Muscle layer of duodenum (tissue), 2 donors: ENCODE data around the gene MBTPS2.
"Not testable (repeated sequence)": the region's sequence is repeated elsewhere in the genome, so short reads cannot be mapped to it uniquely, and the experiment has no call there.

Experiments used
- H3K27ac ChIP-seq: one replicate; pipeline ENCODE4 v1.7.0; 2013; ENCODE audit warnings: mild to moderate bottlenecking, low read length
- H3K27me3 ChIP-seq: one replicate; pipeline ENCODE4 v1.7.0; 2013; ENCODE audit warnings: low read depth, mild to moderate bottlenecking, control low read depth, low read length
- H3K36me3 ChIP-seq, 2 donors: one replicate each; pipeline ENCODE4 v1.7.0; 2013; ENCODE audit warnings: low read length in 2 of 2, control low read depth in 1 of 2, mild to moderate bottlenecking in 1 of 2; ENCODE audit not compliant: insufficient read depth in 2 of 2, control insufficient read depth in 1 of 2
- H3K4me1 ChIP-seq, 2 donors: one replicate each; pipeline ENCODE4 v1.7.0; 2013; ENCODE audit warnings: low read length in 2 of 2, mild to moderate bottlenecking in 2 of 2, control low read depth in 1 of 2, moderate library complexity in 1 of 2; ENCODE audit not compliant: insufficient read depth in 2 of 2, control insufficient read depth in 1 of 2
- H3K4me3 ChIP-seq, 2 donors: one replicate each; pipeline ENCODE4 v1.7.0; 2013; ENCODE audit warnings: low read length in 2 of 2, low read depth in 1 of 2, mild to moderate bottlenecking in 1 of 2
- H3K9me3 ChIP-seq, 2 donors: one replicate each; pipeline ENCODE4 v1.7.0; 2013; ENCODE audit warnings: low read length in 2 of 2, control low read depth in 1 of 2, mild to moderate bottlenecking in 1 of 2; ENCODE audit not compliant: control insufficient read depth in 1 of 2
- donor health status: healthy.

MBTPS2 gene

GRCh38 chrX:21820170-21820569 lies 19.2 kb upstream of the MBTPS2 start:
- H3K4me3 ChIP-seq, H3K4me1 ChIP-seq, H3K36me3 ChIP-seq, H3K9me3 ChIP-seq, H3K27me3 ChIP-seq, H3K27ac ChIP-seq: not testable (repeated sequence)

- H3K4me1 ChIP-seq: no peaks in the 10 kb centered on the region
- no peaks in the 10 kb centered on the region for H3K9me3 ChIP-seq
- no peak overlapping the region for H3K27ac ChIP-seq
- no peaks in the 10 kb centered on the region for H3K36me3 ChIP-seq
- no peaks in the 10 kb centered on the region for H3K27me3 ChIP-seq
- H3K4me3 ChIP-seq: no peak overlapping the region
Observed at GRCh38 chrX:21821875-21822274, 17.5 kb upstream of the MBTPS2 start.

- H3K27ac ChIP-seq: no peak overlapping the region
Observed at GRCh38 chrX:21831496-21831895, 7.9 kb upstream of the MBTPS2 start.

GRCh38 chrX:21837056-21837455 lies 2.4 kb upstream of the MBTPS2 start:
- Histone ChIP-seq H3K9me3 (no peaks in the 10 kb centered on the region), H3K27me3 (no peaks in the 10 kb centered on the region), H3K4me1 (peaks cover 0 to 4% of the 10 kb centered on the region in 2 donors), H3K27ac (no peak overlapping the region), H3K4me3 (no peak overlapping the region), H3K36me3 (no peaks in the 10 kb centered on the region)

More at GRCh38 chrX:21831496-21831895, 7.9 kb upstream of the MBTPS2 start:
- no peak overlapping the region for H3K4me3 ChIP-seq
- H3K4me1 ChIP-seq: no peaks in the 10 kb centered on the region
- H3K36me3 ChIP-seq: no peaks in the 10 kb centered on the region
- H3K27me3 ChIP-seq: no peaks in the 10 kb centered on the region
- no peaks in the 10 kb centered on the region for H3K9me3 ChIP-seq

- no peaks in the 10 kb centered on the region for H3K36me3 ChIP-seq
- H3K4me1 ChIP-seq: peaks cover 0 to 4% of the 10 kb centered on the region in 2 donors
- no peaks in the 10 kb centered on the region for H3K9me3 ChIP-seq
- no peaks in the 10 kb centered on the region for H3K27me3 ChIP-seq
- peak overlapping the region; percentile 74 for H3K27ac ChIP-seq
- H3K4me3 ChIP-seq: peak overlapping the region; percentile 71 to 81
Observed at GRCh38 chrX:21838937-21839333, 482 bp upstream of the MBTPS2 start.

GRCh38 chrX:21840193-21840545 lies 752 bp downstream of the MBTPS2 start:
- Histone ChIP-seq H3K9me3 (no peaks in the 10 kb centered on the region), H3K27me3 (no peaks in the 10 kb centered on the region), H3K4me1 (peaks cover 0 to 4% of the 10 kb centered on the region in 2 donors), H3K27ac (no peak overlapping the region), H3K36me3 (no peaks in the 10 kb centered on the region), H3K4me3 (peak overlapping the region; percentile 71 to 81)

GRCh38 chrX:21843179-21843578 lies 3.8 kb downstream of the MBTPS2 start:
- no peak overlapping the region for H3K27ac ChIP-seq
- H3K4me1 ChIP-seq: peaks cover 0 to 4% of the 10 kb centered on the region in 2 donors

GRCh38 chrX:21845096-21845495 lies 5.7 kb downstream of the MBTPS2 start:
- Histone ChIP-seq H3K27ac (no peak overlapping the region), H3K4me3 (no peak overlapping the region), H3K9me3 (no peaks in the 10 kb centered on the region), H3K36me3 (peaks cover 0 to 21% of the 10 kb centered on the region in 2 donors), H3K4me1 (no peaks in the 10 kb centered on the region), H3K27me3 (no peaks in the 10 kb centered on the region)

More at GRCh38 chrX:21843179-21843578, 3.8 kb downstream of the MBTPS2 start:
- peaks cover 0 to 21% of the 10 kb centered on the region in 2 donors for H3K36me3 ChIP-seq
- no peaks in the 10 kb centered on the region for H3K9me3 ChIP-seq
- H3K4me3 ChIP-seq: no peak overlapping the region
- H3K27me3 ChIP-seq: no peaks in the 10 kb centered on the region

GRCh38 chrX:21847342-21847741 lies 7.9 kb downstream of the MBTPS2 start:
- Histone ChIP-seq H3K9me3 (no peaks in the 10 kb centered on the region), H3K27ac (no peak overlapping the region), H3K27me3 (no peaks in the 10 kb centered on the region), H3K36me3 (peaks cover 6 to 24% of the 10 kb centered on the region in 2 donors), H3K4me1 (no peaks in the 10 kb centered on the region), H3K4me3 (no peak overlapping the region)

- Histone ChIP-seq H3K9me3 (no peaks in the 10 kb centered on the region), H3K36me3 (peaks cover 9 to 21% of the 10 kb centered on the region in 2 donors), H3K4me1 (no peaks in the 10 kb centered on the region), H3K27ac (no peak overlapping the region), H3K27me3 (no peaks in the 10 kb centered on the region), H3K4me3 (no peak overlapping the region)
Observed at GRCh38 chrX:21853578-21853977, 14.2 kb downstream of the MBTPS2 start.

- Histone ChIP-seq H3K27ac (no peak within 1 kb of the TSS), H3K9me3 (no peaks in the 10 kb centered on the region), H3K4me3 (no peak within 1 kb of the TSS), H3K36me3 (peaks cover 9 to 21% of the 10 kb centered on the region in 2 donors), H3K4me1 (no peaks in the 10 kb centered on the region), H3K27me3 (no peaks in the 10 kb centered on the region)
Observed at GRCh38 chrX:21855937-21856415, 16.6 kb downstream of the MBTPS2 start, which contains the start of gene YY2. Gene YY2 (plus strand): TSS chrX:21855987. CDS start chrX:21856485, 498 bp downstream.

GRCh38 chrX:21856504-21856903 lies 17.1 kb downstream of the MBTPS2 start:
- no peaks in the 10 kb centered on the region for H3K4me1 ChIP-seq
- H3K9me3 ChIP-seq: no peaks in the 10 kb centered on the region
- no peak overlapping the region for H3K4me3 ChIP-seq
- no peak overlapping the region for H3K27ac ChIP-seq
- no peaks in the 10 kb centered on the region for H3K27me3 ChIP-seq
- peaks cover 9 to 21% of the 10 kb centered on the region in 2 donors for H3K36me3 ChIP-seq
